Natural killer cell (primary cell): ENCODE data around the gene PPP1R18. TPM values are rescaled to one million over a fixed set of nuclear protein-coding genes. Genes with fewer than 3 reads are reported as not detected.

Source experiments
- ATAC-seq, 3 donors: fragments of 150-1000 bp in 2 of 3; fragments of 200-7000 bp in 1 of 3; cut with Tn5 transposase; 1 replicate in 1 of 3; 2 replicates in 2 of 3; pipeline ENCODE4 v1.10.0; 2021; ENCODE audit warnings: mild to moderate bottlenecking in 2 of 3, moderate library complexity in 2 of 3
- DNase-seq, 2 donors: peaks; one replicate each; pipeline versions ENCODE4 v3.0.0 to v3.0.0-alpha.2; 2013 to 2021; ENCODE audit warnings: mixed read lengths in 1 of 2
- H3K27ac ChIP-seq: one replicate; pipeline ENCODE4 v1.5.1; 2013; ENCODE audit warnings: mild to moderate bottlenecking, low read length
- H3K27me3 ChIP-seq: one replicate; pipeline ENCODE4 v1.6.1; 2013; ENCODE audit warnings: low read length; ENCODE audit not compliant: control insufficient read depth, insufficient read depth
- H3K36me3 ChIP-seq: one replicate; pipeline ENCODE4 v1.6.1; 2013; ENCODE audit warnings: low read length; ENCODE audit not compliant: control insufficient read depth, insufficient read depth
- H3K4me1 ChIP-seq: one replicate; pipeline ENCODE4 v1.6.1; 2013; ENCODE audit warnings: low read length; ENCODE audit not compliant: control insufficient read depth, insufficient read depth
- H3K4me3 ChIP-seq: one replicate; pipeline ENCODE4 v1.5.1; 2013; ENCODE audit warnings: low read length
- H3K9me3 ChIP-seq: one replicate; pipeline ENCODE4 v1.6.1; 2013; ENCODE audit warnings: low read length; ENCODE audit not compliant: control insufficient read depth, insufficient read depth
- H3K27ac Mint-ChIP-seq, 2 donors: one replicate each; pipeline ENCODE4 v1.8.0; 2022; ENCODE audit warnings: mild to moderate bottlenecking in 2 of 2, mixed read lengths in 2 of 2, moderate library complexity in 1 of 2
- H3K27me3 Mint-ChIP-seq, 2 donors: one replicate each; pipeline ENCODE4 v1.8.0; 2022; ENCODE audit warnings: low read depth in 2 of 2, mixed read lengths in 2 of 2
- H3K36me3 Mint-ChIP-seq: one replicate; pipeline ENCODE4 v1.8.0; 2022; ENCODE audit warnings: mixed read lengths
- H3K4me1 Mint-ChIP-seq, 2 donors: one replicate each; pipeline ENCODE4 v1.8.0; 2022; ENCODE audit warnings: mixed read lengths in 2 of 2
- H3K4me3 Mint-ChIP-seq: one replicate; pipeline ENCODE4 v1.8.0; 2022; ENCODE audit warnings: mild to moderate bottlenecking, moderate library complexity, mixed read lengths
- H3K9me3 Mint-ChIP-seq, 2 donors: one replicate each; pipeline ENCODE4 v1.8.0; 2022; ENCODE audit warnings: mixed read lengths in 2 of 2
- CTCF ChIP-seq: fragments of 200-600 bp; IDR thresholded peaks from one replicate; pipeline ENCODE4 v1.8.0; 2022; ENCODE audit warnings: antibody characterized with exemption
- WGBS: methylation state at CpG from one replicate; pipeline ENCODE4 v1.1.7; 2013; ENCODE audit warnings: missing lambda C conversion rate; ENCODE audit not compliant: insufficient coverage; 5-methylcytosine and 5-hydroxymethylcytosine counted together
- intact Hi-C: fragments of 100-400 bp; cut with micrococcal nuclease; formaldehyde crosslinking; loops from one replicate; pipeline ENCODE4 v1.14.2; 2022
- total RNA-seq, 4 donors: library from RNA; stranded (reverse); fragments of 120-200 nt in 1 of 4; gene quantifications; one replicate each; pipeline versions ENCODE4 v1.2.3 to v1.2.4, GENCODE V29; 2013 to 2022

The PPP1R18 gene
- total RNA-seq, 3 donors from 2014 or later (not counting 1 experiment from before 2014, with no cell fraction given), result 183 to 260 (median 219) TPM

- under 1% methylated on average over 48 of the region's 48 CpGs for WGBS
Observed at GRCh38 chr6:30717129-30717844, 30.8 kb upstream of the PPP1R18 start, which contains the start of gene MDC1. TSS of gene MDC1 (minus strand) at chr6:30717281. CDS start at chr6:30715175, 2,106 bp downstream.

GRCh38 chr6:30716879-30717128 lies 30.4 kb upstream of the PPP1R18 start:
- Histone ChIP-seq H3K4me1 (peaks cover 39% of the 10 kb centered on the region), H3K27me3 (no peaks in the 10 kb centered on the region), H3K4me3 (peak overlapping the region; percentile 68), H3K9me3 (no peaks in the 10 kb centered on the region), H3K27ac (peak overlapping the region; percentile 95), H3K36me3 (peaks cover 20% of the 10 kb centered on the region)
- ATAC-seq (no peak), DNase-seq (no peak)
- intact Hi-C loops, result loop anchor here (1.0 to 5.0 kb wide), 4 partner anchors 30 to 950 kb away; partner anchors contain the start of genes CSNK2B, GNL1 and LY6G5B
- Mint-ChIP-seq H3K27me3 (no peaks in the 10 kb centered on the region), H3K36me3 (no peaks in the 10 kb centered on the region), H3K27ac (peak overlapping the region; percentile 97 to 100), H3K4me3 (peak overlapping the region; percentile 98), H3K4me1 (peaks cover 60 to 62% of the 10 kb centered on the region in 2 donors), H3K9me3 (no peaks in the 10 kb centered on the region)
- no peak for TF ChIP-seq CTCF
- 7% methylated on average over 8 of the region's 8 CpGs for WGBS

More at GRCh38 chr6:30717129-30717844, 30.8 kb upstream of the PPP1R18 start, which contains the start of gene MDC1:
- Histone ChIP-seq H3K4me1 (peaks cover 39% of the 10 kb centered on the region), H3K27me3 (no peaks in the 10 kb centered on the region), H3K9me3 (no peaks in the 10 kb centered on the region), H3K27ac (peak within 1 kb of the TSS; percentile 95), H3K4me3 (peak within 1 kb of the TSS; percentile 68), H3K36me3 (peaks cover 20% of the 10 kb centered on the region)
- Mint-ChIP-seq H3K27me3 (no peaks in the 10 kb centered on the region), H3K27ac (peak within 1 kb of the TSS; percentile 97 to 100), H3K4me1 (peaks cover 60 to 62% of the 10 kb centered on the region in 2 donors), H3K9me3 (no peaks in the 10 kb centered on the region), H3K36me3 (no peaks in the 10 kb centered on the region), H3K4me3 (peak within 1 kb of the TSS; percentile 98)
- DNase-seq, result peak; percentile 97 to 100
- intact Hi-C loops, result loop anchor here (1.0 to 5.0 kb wide), 4 partner anchors 30 to 950 kb away; partner anchors contain the start of genes CSNK2B, GNL1 and LY6G5B
- peak; percentile 72 to 88 (median 77) for ATAC-seq
- no peak for TF ChIP-seq CTCF

- Histone ChIP-seq H3K4me3 (no peak overlapping the region), H3K4me1 (peaks cover 40% of the 10 kb centered on the region), H3K36me3 (peaks cover 24% of the 10 kb centered on the region), H3K9me3 (no peaks in the 10 kb centered on the region), H3K27me3 (no peaks in the 10 kb centered on the region), H3K27ac (no peak overlapping the region)
- WGBS, result no CpG with 5 or more reads among the region's 1 CpG
- ATAC-seq, result no peak
- intact Hi-C loops, result no loop called here
- H3K27me3 Mint-ChIP-seq, result no peaks in the 10 kb centered on the region
- peak overlapping the region in 1 of 2 donors; percentile 100 for H3K27ac Mint-ChIP-seq
- no peak for TF ChIP-seq CTCF
- no peak for DNase-seq
- H3K4me3 Mint-ChIP-seq, result no peak overlapping the region
- peaks cover 42 to 50% of the 10 kb centered on the region in 2 donors for H3K4me1 Mint-ChIP-seq
- H3K9me3 Mint-ChIP-seq, result no peaks in the 10 kb centered on the region
- H3K36me3 Mint-ChIP-seq, result no peaks in the 10 kb centered on the region
Observed at GRCh38 chr6:30714263-30714662, 27.8 kb upstream of the PPP1R18 start.
